Nephron (organoid): ENCODE measurements around the gene ACBD6.

ENCODE experiments used
- H3K27ac Mint-ChIP-seq, 3 experiments: 2 replicates each; pipeline ENCODE4 v1.8.0; 2020; ENCODE audit warnings: mixed read lengths in 3 of 3, mild to moderate bottlenecking in 2 of 3, moderate library complexity in 1 of 3
- H3K27me3 Mint-ChIP-seq: 2 replicates; pipeline ENCODE4 v1.8.0; 2021; ENCODE audit warnings: low read depth, mild to moderate bottlenecking, moderate library complexity, mixed read lengths
- H3K36me3 Mint-ChIP-seq: 2 replicates; pipeline ENCODE4 v1.8.0; 2020; ENCODE audit warnings: low read depth, mixed read lengths
- H3K4me1 Mint-ChIP-seq: 2 replicates; pipeline ENCODE4 v1.8.0; 2020; ENCODE audit warnings: mixed read lengths
- H3K4me3 Mint-ChIP-seq, 3 experiments: 2 replicates each; pipeline ENCODE4 v1.8.0; 2020; ENCODE audit warnings: mild to moderate bottlenecking in 3 of 3, mixed read lengths in 3 of 3, moderate library complexity in 2 of 3
- H3K9me3 Mint-ChIP-seq: 2 replicates; pipeline ENCODE4 v1.8.0; 2020; ENCODE audit warnings: mixed read lengths
- CTCF ChIP-seq, 3 experiments: fragments of 200-600 bp; sonication (generic); IDR thresholded peaks; one replicate each; pipeline ENCODE4 v1.5.0; 2021; ENCODE audit warnings: antibody characterized with exemption in 3 of 3; ENCODE audit not compliant: unreplicated experiment in 3 of 3

ACBD6 gene

GRCh38 chr1:180264595-180264994 lies 237.8 kb downstream of the ACBD6 start:
- Mint-ChIP-seq H3K4me1 (peaks cover 28% of the 10 kb centered on the region), H3K4me3 (no peak overlapping the region), H3K27me3 (peaks cover 43% of the 10 kb centered on the region), H3K36me3 (no peaks in the 10 kb centered on the region), H3K27ac (no peak overlapping the region), H3K9me3 (no peaks in the 10 kb centered on the region)
- no peak for TF ChIP-seq CTCF (IDR thresholded peaks at IDR 0.05; ENCODE audit: unreplicated experiment in 3 of 3)

GRCh38 chr1:180262628-180263488 lies 239.5 kb downstream of the ACBD6 start:
- no peak for TF ChIP-seq CTCF (IDR thresholded peaks at IDR 0.05; ENCODE audit: unreplicated experiment in 3 of 3)
- peaks cover 61% of the 10 kb centered on the region for H3K27me3 Mint-ChIP-seq
- peaks cover 12% of the 10 kb centered on the region for H3K4me1 Mint-ChIP-seq
- no peak overlapping the region for H3K4me3 Mint-ChIP-seq
- H3K9me3 Mint-ChIP-seq: no peaks in the 10 kb centered on the region
- H3K27ac Mint-ChIP-seq: no peak overlapping the region
- H3K36me3 Mint-ChIP-seq: no peaks in the 10 kb centered on the region

- no peak for TF ChIP-seq CTCF (IDR thresholded peaks at IDR 0.05; ENCODE audit: unreplicated experiment in 3 of 3)
- Mint-ChIP-seq H3K9me3 (no peaks in the 10 kb centered on the region), H3K27ac (no peak overlapping the region), H3K36me3 (no peaks in the 10 kb centered on the region), H3K4me3 (no peak overlapping the region), H3K4me1 (peaks cover 6% of the 10 kb centered on the region), H3K27me3 (peaks cover 73% of the 10 kb centered on the region)
These were observed 240.7 kb downstream of the ACBD6 start for GRCh38 chr1:180261524-180262155.

GRCh38 chr1:180261030-180261429 lies 241.3 kb downstream of the ACBD6 start:
- TF ChIP-seq CTCF (IDR thresholded peaks at IDR 0.05; ENCODE audit: unreplicated experiment in 3 of 3): no peak
- peaks cover 79% of the 10 kb centered on the region for H3K27me3 Mint-ChIP-seq
- H3K4me1 Mint-ChIP-seq: peaks cover 8% of the 10 kb centered on the region
- H3K9me3 Mint-ChIP-seq: no peaks in the 10 kb centered on the region
- no peak overlapping the region for H3K4me3 Mint-ChIP-seq
- H3K27ac Mint-ChIP-seq: no peak overlapping the region
- no peaks in the 10 kb centered on the region for H3K36me3 Mint-ChIP-seq

- H3K9me3 Mint-ChIP-seq: no peaks in the 10 kb centered on the region
- TF ChIP-seq CTCF (IDR thresholded peaks at IDR 0.05; ENCODE audit: unreplicated experiment in 3 of 3): no peak
- peaks cover 12% of the 10 kb centered on the region for H3K4me1 Mint-ChIP-seq
- peaks cover 80% of the 10 kb centered on the region for H3K27me3 Mint-ChIP-seq
- H3K36me3 Mint-ChIP-seq: no peaks in the 10 kb centered on the region
- H3K27ac Mint-ChIP-seq: no peak overlapping the region
- H3K4me3 Mint-ChIP-seq: no peak overlapping the region
These were observed 241.8 kb downstream of the ACBD6 start for GRCh38 chr1:180260541-180260940.
